Heart left ventricle (tissue), 13 donors: ENCODE measurements around the gene PTPRCAP.

ENCODE experiments used
- POLR2A ChIP-seq, 2 donors: fragments of 450-650 bp; IDR thresholded peaks; one replicate each; pipeline ENCODE4 v1.6.1; 2017; ENCODE audit warnings: antibody characterized with exemption in 2 of 2, mild to moderate bottlenecking in 2 of 2, moderate library complexity in 2 of 2
- TF ChIP-seq, protein P1 (sequence below), 12 donors: fragments of 200-600 bp; sonication (generic) in 4 of 12; IDR thresholded peaks; one replicate each; pipeline versions ENCODE4 v1.5.0 to v1.8.0; 2018 to 2022; ENCODE audit warnings: antibody characterized with exemption in 12 of 12, mild to moderate bottlenecking in 5 of 12
- donor health status: ischemic (EF 13 %, LVEDD 7.1; RV severe dilation, severe dysfunction).
- donor health status: DM: no; HTN: yes; CAD: no.
- donor health status: DM: no; HTN: no; CAD: no.
- donor health status: ischemic (EF 25% LVEDD 6.9; RV normal size, moderate dysfunction).
- donor health status: ischemic (EF 25% LVEDD 5.7; RV mildly dilated, moderate dysfunction).
- donor health status: ischemic (EF 35%, LVEDD 5.7; RV mildly dilated, moderate dysfunction).
- donor health status: nonischemic (EF 11% LVEDD 7.7; RV severe dilation, severe dysfunction).
- donor health status: DM: yes; HTN: yes; CAD: no.
- donor health status: PGD.
- donor health status: ischemic (EF 29% LVEDD 5.4; RV normal size, mild dysfunction).
- donor health status: nonischemic (EF 23%, LVEDD 6.1; RV moderate dilation, normal function).

DNA sequence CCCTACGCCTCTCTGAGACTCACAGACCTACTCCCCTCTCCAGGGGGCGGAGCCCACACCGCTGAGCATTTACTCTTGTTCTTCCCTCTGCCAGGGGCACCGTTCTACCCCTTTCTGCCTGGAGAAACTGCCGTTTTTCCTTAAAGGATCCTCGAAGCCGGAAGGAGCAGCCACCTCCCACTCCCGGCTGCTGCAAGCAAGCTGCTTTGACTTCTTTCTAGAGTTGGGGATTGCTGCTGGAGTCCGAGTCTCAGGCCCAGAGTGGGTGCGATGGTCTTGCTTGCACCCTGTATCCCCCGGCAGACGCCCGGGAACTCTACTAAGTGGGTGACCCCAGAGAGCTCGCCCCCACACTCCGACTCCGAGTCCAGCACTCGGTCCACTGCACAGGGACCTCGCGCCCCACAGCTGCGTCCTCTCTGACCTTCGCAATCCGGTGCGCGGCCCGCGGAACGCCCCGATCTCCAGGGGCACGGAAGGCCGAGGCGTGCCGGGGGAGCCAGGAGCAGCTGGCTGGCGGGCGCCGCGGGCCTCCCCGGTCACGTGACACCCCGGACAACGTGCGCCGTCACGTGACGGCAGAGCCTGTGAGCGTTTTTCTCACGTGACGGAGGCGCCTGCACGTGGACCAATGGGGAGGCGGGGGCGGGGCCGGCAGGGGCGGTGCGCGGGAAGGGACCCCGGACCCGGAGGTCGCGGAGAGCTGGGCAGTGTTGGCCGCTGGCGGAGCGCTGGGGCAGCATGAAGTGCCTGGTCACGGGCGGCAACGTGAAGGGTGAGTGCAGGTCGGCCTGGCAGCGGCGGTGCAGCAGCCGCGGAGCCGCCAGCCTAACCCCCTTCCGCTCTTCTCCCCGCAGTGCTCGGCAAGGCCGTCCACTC is 45.9 kb downstream of the PTPRCAP start, which contains the start of gene RAD9A:
- TF ChIP-seq, protein P1, sequence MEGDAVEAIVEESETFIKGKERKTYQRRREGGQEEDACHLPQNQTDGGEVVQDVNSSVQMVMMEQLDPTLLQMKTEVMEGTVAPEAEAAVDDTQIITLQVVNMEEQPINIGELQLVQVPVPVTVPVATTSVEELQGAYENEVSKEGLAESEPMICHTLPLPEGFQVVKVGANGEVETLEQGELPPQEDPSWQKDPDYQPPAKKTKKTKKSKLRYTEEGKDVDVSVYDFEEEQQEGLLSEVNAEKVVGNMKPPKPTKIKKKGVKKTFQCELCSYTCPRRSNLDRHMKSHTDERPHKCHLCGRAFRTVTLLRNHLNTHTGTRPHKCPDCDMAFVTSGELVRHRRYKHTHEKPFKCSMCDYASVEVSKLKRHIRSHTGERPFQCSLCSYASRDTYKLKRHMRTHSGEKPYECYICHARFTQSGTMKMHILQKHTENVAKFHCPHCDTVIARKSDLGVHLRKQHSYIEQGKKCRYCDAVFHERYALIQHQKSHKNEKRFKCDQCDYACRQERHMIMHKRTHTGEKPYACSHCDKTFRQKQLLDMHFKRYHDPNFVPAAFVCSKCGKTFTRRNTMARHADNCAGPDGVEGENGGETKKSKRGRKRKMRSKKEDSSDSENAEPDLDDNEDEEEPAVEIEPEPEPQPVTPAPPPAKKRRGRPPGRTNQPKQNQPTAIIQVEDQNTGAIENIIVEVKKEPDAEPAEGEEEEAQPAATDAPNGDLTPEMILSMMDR (IDR thresholded peaks at IDR 0.05), result no peak
- TF ChIP-seq POLR2A (IDR thresholded peaks at IDR 0.05), result peak in 1 of 2 donors; percentile 79
